Medulla oblongata (tissue), 1 donor: ENCODE results near the gene DEPDC5.

ENCODE experiments used
- DNase-seq: peaks from one replicate; pipeline ENCODE4 v3.0.0-alpha.2; 2015; ENCODE audit errors: extremely low spot score

DEPDC5 gene

GRCh38 chr22:31852691-31853421 is 99.0 kb downstream of the DEPDC5 start:
- DNase-seq = no peak

- DNase-seq = no peak
Measured at GRCh38 chr22:31853736-31854495, 100.1 kb downstream of the DEPDC5 start.

GRCh38 chr22:31857247-31857646 is 103.4 kb downstream of the DEPDC5 start:
- no peak for DNase-seq

- no peak for DNase-seq
Measured at GRCh38 chr22:31861226-31861840, 107.5 kb downstream of the DEPDC5 start.

GRCh38 chr22:31866918-31867317 is 113.1 kb downstream of the DEPDC5 start:
- no peak for DNase-seq

GRCh38 chr22:31867386-31868153 is 113.8 kb downstream of the DEPDC5 start:
- DNase-seq = no peak

- DNase-seq = no peak
Measured at GRCh38 chr22:31869739-31870138, 115.9 kb downstream of the DEPDC5 start.

GRCh38 chr22:31870890-31871289 is 117.1 kb downstream of the DEPDC5 start:
- DNase-seq = peak; percentile 66

- DNase-seq = peak; percentile 35
Measured at GRCh38 chr22:31871480-31871879, 117.7 kb downstream of the DEPDC5 start.

- DNase-seq = no peak
Measured at GRCh38 chr22:31872209-31872608, 118.4 kb downstream of the DEPDC5 start.

GRCh38 chr22:31874821-31875220 is 121.0 kb downstream of the DEPDC5 start:
- DNase-seq = no peak

GRCh38 chr22:31876156-31876920 is 122.5 kb downstream of the DEPDC5 start:
- no peak for DNase-seq

- no peak for DNase-seq
Measured at GRCh38 chr22:31879585-31879984, 125.8 kb downstream of the DEPDC5 start.

- DNase-seq = no peak
Measured at GRCh38 chr22:31881200-31881599, 127.4 kb downstream of the DEPDC5 start.

- DNase-seq = no peak
Measured at GRCh38 chr22:31881865-31882264, 128.0 kb downstream of the DEPDC5 start.

GRCh38 chr22:31882971-31883370 is 129.2 kb downstream of the DEPDC5 start:
- DNase-seq = no peak

- no peak for DNase-seq
Measured at GRCh38 chr22:31883989-31884388, 130.2 kb downstream of the DEPDC5 start.

GRCh38 chr22:31891366-31892079 is 137.7 kb downstream of the DEPDC5 start:
- no peak for DNase-seq

GRCh38 chr22:31892080-31892433 is 138.2 kb downstream of the DEPDC5 start:
- DNase-seq = no peak

- peak; percentile 88 for DNase-seq
Measured at GRCh38 chr22:31893460-31893859, 139.6 kb downstream of the DEPDC5 start.
